Small intestine (tissue), 7 donors: ENCODE measurements around the gene SEH1L. TPM values are rescaled to one million over a fixed set of nuclear protein-coding genes. Genes with fewer than 3 reads are reported as not detected.

ENCODE experiments used
- DNase-seq, 2 donors: peaks; one replicate each; pipeline versions ENCODE4 v3.0.0 to v3.0.0-alpha.2; 2013
- FAIRE-seq: peaks from 2 replicates; lab custom pipeline; 2012; peaks lifted over from hg19 to GRCh38; lab: Jason Lieb, UNC
- H3K27ac ChIP-seq, 3 donors: one replicate each; pipeline ENCODE4 v1.5.1; 2013; ENCODE audit warnings: low read length in 2 of 3, mild to moderate bottlenecking in 2 of 3, control low read depth in 1 of 3, inconsistent platforms in 1 of 3, low read depth in 1 of 3, moderate library complexity in 1 of 3
- H3K27me3 ChIP-seq, 3 donors: one replicate each; pipeline ENCODE4 v1.6.1; 2013; ENCODE audit warnings: low read length in 3 of 3, inconsistent platforms in 1 of 3; ENCODE audit not compliant: control insufficient read depth in 3 of 3, insufficient read depth in 3 of 3
- H3K36me3 ChIP-seq, 3 donors: one replicate each; pipeline ENCODE4 v1.6.1; 2013; ENCODE audit warnings: low read length in 3 of 3, inconsistent platforms in 1 of 3, low read depth in 1 of 3, mild to moderate bottlenecking in 1 of 3, moderate library complexity in 1 of 3; ENCODE audit not compliant: control insufficient read depth in 3 of 3, insufficient read depth in 2 of 3
- H3K4me1 ChIP-seq, 3 donors: one replicate each; pipeline ENCODE4 v1.6.1; 2013; ENCODE audit warnings: low read length in 2 of 3, inconsistent platforms in 1 of 3, low read depth in 1 of 3, mild to moderate bottlenecking in 1 of 3, moderate library complexity in 1 of 3; ENCODE audit not compliant: control insufficient read depth in 3 of 3, insufficient read depth in 2 of 3
- H3K4me3 ChIP-seq, 3 donors: one replicate each; pipeline ENCODE4 v1.5.1; 2013; ENCODE audit warnings: low read length in 3 of 3, control low read depth in 1 of 3, inconsistent platforms in 1 of 3, low read depth in 1 of 3, mild to moderate bottlenecking in 1 of 3, moderate library complexity in 1 of 3
- H3K9me3 ChIP-seq, 2 donors: one replicate each; pipeline ENCODE4 v1.6.1; 2013; ENCODE audit warnings: low read depth in 1 of 2, low read length in 1 of 2; ENCODE audit not compliant: control insufficient read depth in 2 of 2, insufficient read depth in 1 of 2
- WGBS, 3 donors: extraction: QIAGEN DNeasy Blood & Tissue Kit; methylation state at CpG; one replicate each; pipeline ENCODE4 v1.1.7; 2013; 5-methylcytosine and 5-hydroxymethylcytosine counted together
- polyA plus RNA-seq, 4 donors: library from polyadenylated mRNA; stranded (reverse) in 3 of 4; unstranded in 1 of 4; fragments of 200-250 nt in 3 of 4; fragments of 120-200 nt in 1 of 4; gene quantifications; one replicate each; pipeline versions ENCODE4 v1.2.1 to v1.2.3, GENCODE V29; 2013
- donor health status: healthy with polysubstance abuse.
- donor health status: control.
- donor health status: control.
- donor health status: Bipolar disorder and iron deficiency.
- donor health status: healthy.

Gene SEH1L
- polyA plus RNA-seq, 4 donors = 15.2 to 30.9 (median 18.0) TPM

GRCh38 chr18:12911025-12911928 is 36.5 kb upstream of the SEH1L start:
- no peaks in the 10 kb centered on the region for H3K36me3 ChIP-seq
- H3K4me3 ChIP-seq = peak overlapping the region; percentile 16 to 38 (median 37)
- peak; percentile 29 to 70 for DNase-seq
- H3K27me3 ChIP-seq = peaks cover 0 to 22% (median 0%) of the 10 kb centered on the region in 3 donors
- FAIRE-seq = no peak
- H3K9me3 ChIP-seq = peaks cover 0 to 6% of the 10 kb centered on the region in 2 donors
- no peaks in the 10 kb centered on the region for H3K4me1 ChIP-seq
- WGBS, 3 donors = 9 to 15% (median 14%) methylated on average over 65 to 75 of the region's 75 CpGs
- H3K27ac ChIP-seq = peak overlapping the region in 1 of 3 donors; percentile 53

GRCh38 chr18:12911929-12912703 is 35.7 kb upstream of the SEH1L start:
- Histone ChIP-seq H3K36me3 (no peaks in the 10 kb centered on the region), H3K27me3 (peaks cover 0 to 22% (median 0%) of the 10 kb centered on the region in 3 donors), H3K4me1 (no peaks in the 10 kb centered on the region), H3K27ac (no peak overlapping the region), H3K9me3 (peaks cover 0 to 6% of the 10 kb centered on the region in 2 donors), H3K4me3 (peak overlapping the region in 1 of 3 donors; percentile 37)
- DNase-seq (no peak), FAIRE-seq (no peak)
- WGBS, 3 donors = 60 to 70% (median 63%) methylated on average over 68 to 75 of the region's 75 CpGs

- FAIRE-seq (no peak), DNase-seq (no peak)
- no peaks in the 10 kb centered on the region for H3K27me3 ChIP-seq
- H3K27ac ChIP-seq = no peak overlapping the region
- 49 to 62% (median 59%) methylated on average over 7 of the region's 7 CpGs for WGBS, 3 donors
- no peaks in the 10 kb centered on the region for H3K4me1 ChIP-seq
- H3K36me3 ChIP-seq = no peaks in the 10 kb centered on the region
- H3K9me3 ChIP-seq = no peaks in the 10 kb centered on the region
- no peak overlapping the region for H3K4me3 ChIP-seq
These were observed 26.6 kb upstream of the SEH1L start for GRCh38 chr18:12921178-12921577.

- H3K27me3 ChIP-seq = no peaks in the 10 kb centered on the region
- 83 to 94% (median 84%) methylated on average over 1 of the region's 1 CpG for WGBS, 3 donors
- H3K4me1 ChIP-seq = no peaks in the 10 kb centered on the region
- H3K9me3 ChIP-seq = no peaks in the 10 kb centered on the region
- H3K36me3 ChIP-seq = no peaks in the 10 kb centered on the region
- no peak for FAIRE-seq
- no peak for DNase-seq
- no peak overlapping the region for H3K27ac ChIP-seq
- H3K4me3 ChIP-seq = no peak overlapping the region
These were observed 25.5 kb upstream of the SEH1L start for GRCh38 chr18:12922266-12922665.

GRCh38 chr18:12924616-12925015 is 23.2 kb upstream of the SEH1L start:
- Histone ChIP-seq H3K4me3 (no peak overlapping the region), H3K4me1 (no peaks in the 10 kb centered on the region), H3K27me3 (no peaks in the 10 kb centered on the region), H3K36me3 (no peaks in the 10 kb centered on the region), H3K27ac (no peak overlapping the region), H3K9me3 (no peaks in the 10 kb centered on the region)
- FAIRE-seq (no peak), DNase-seq (no peak)
- 76 to 88% (median 86%) methylated on average over 6 of the region's 6 CpGs for WGBS, 3 donors

- Histone ChIP-seq H3K4me3 (no peak overlapping the region), H3K27ac (no peak overlapping the region), H3K36me3 (no peaks in the 10 kb centered on the region), H3K4me1 (no peaks in the 10 kb centered on the region), H3K9me3 (no peaks in the 10 kb centered on the region), H3K27me3 (no peaks in the 10 kb centered on the region)
- FAIRE-seq (no peak), DNase-seq (no peak)
- 80 to 82% (median 80%) methylated on average over 4 of the region's 4 CpGs for WGBS, 3 donors
These were observed 19.6 kb upstream of the SEH1L start for GRCh38 chr18:12928206-12928605.

- no peak overlapping the region for H3K4me3 ChIP-seq
- no peaks in the 10 kb centered on the region for H3K4me1 ChIP-seq
- no peaks in the 10 kb centered on the region for H3K9me3 ChIP-seq
- H3K36me3 ChIP-seq = no peaks in the 10 kb centered on the region
- H3K27me3 ChIP-seq = no peaks in the 10 kb centered on the region
- H3K27ac ChIP-seq = no peak overlapping the region
- 78 to 91% (median 90%) methylated on average over 5 of the region's 5 CpGs for WGBS, 3 donors
- no peak for DNase-seq
- FAIRE-seq = no peak
These were observed 19.2 kb upstream of the SEH1L start for GRCh38 chr18:12928641-12929040.

- H3K27me3 ChIP-seq = no peaks in the 10 kb centered on the region
- no peaks in the 10 kb centered on the region for H3K4me1 ChIP-seq
- FAIRE-seq (no peak), DNase-seq (peak in 1 of 2 donors; percentile 30)
- no peak overlapping the region for H3K27ac ChIP-seq
- no peaks in the 10 kb centered on the region for H3K36me3 ChIP-seq
- no peak overlapping the region for H3K4me3 ChIP-seq
- 24 to 57% (median 35%) methylated on average over 5 of the region's 5 CpGs for WGBS, 3 donors
- no peaks in the 10 kb centered on the region for H3K9me3 ChIP-seq
These were observed 18.2 kb upstream of the SEH1L start for GRCh38 chr18:12929477-12930083.
